SHP77 treated with DMSO at 0.1 percent for 48 hours (cell line): Measurements from ENCODE around the gene SLC16A14.

Source experiments
- DNase-seq: peaks from one replicate; lab custom pipeline; 2025; lab: John Stamatoyannopoulos, UW

SLC16A14 gene

DNA sequence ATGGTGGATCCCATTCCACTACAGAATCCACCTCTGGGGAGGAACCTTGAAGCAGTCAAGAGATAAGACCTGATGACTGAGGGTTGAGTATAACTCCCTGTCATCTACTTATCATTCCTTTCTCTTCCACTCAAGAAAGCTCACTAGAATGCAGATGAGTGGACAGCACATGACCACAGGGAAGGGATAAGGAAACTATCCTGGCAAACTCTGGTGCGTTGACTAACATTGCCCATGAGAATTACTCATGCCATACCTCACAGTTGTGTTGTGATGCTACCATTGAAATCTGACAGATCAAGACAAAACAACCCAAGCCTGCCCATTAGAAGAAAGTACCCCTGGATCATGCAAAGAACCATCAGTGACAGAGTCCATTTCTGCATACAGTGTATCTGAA, 26.5 kb downstream of the SLC16A14 start:
- no peak for DNase-seq

DNA sequence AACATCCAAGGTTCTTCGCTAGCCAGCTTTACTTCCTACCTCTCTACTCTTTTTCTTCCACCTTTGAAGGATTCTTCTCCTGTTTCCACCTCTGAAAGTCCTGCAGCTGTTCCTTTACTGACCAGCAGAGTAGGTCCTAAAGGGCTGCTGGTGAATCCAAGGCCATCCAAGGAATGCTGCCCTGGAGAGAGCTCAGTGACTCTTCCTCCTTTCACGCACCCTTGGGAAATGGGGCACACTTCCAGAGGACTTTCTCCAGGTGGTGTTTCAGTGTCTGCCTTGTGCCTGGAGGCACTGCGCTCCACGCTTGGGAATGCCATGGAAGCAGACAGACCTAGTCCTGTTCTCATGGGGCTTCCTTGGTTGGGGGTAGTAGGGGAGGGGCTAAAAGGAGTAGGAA, 45.4 kb downstream of the SLC16A14 start:
- DNase-seq, result no peak

DNA sequence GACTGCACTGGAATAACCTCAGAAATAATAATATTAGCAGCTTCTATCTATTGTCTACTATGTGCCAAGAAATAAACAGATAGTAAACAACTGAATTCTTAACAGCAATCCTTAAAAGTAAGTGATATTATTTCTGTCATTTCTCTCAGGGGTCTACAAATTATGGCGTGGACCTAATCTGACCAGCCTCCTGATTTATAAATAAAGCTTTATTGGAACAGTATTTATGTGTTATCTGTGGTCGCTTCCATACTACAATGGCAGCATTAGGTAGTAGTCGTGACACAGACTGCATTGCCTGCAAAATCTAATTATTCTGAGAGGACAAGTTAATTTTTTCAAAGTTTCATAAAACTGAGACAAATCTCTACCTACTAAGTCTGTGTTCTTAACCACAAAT, 49.0 kb downstream of the SLC16A14 start:
- no peak for DNase-seq

DNA sequence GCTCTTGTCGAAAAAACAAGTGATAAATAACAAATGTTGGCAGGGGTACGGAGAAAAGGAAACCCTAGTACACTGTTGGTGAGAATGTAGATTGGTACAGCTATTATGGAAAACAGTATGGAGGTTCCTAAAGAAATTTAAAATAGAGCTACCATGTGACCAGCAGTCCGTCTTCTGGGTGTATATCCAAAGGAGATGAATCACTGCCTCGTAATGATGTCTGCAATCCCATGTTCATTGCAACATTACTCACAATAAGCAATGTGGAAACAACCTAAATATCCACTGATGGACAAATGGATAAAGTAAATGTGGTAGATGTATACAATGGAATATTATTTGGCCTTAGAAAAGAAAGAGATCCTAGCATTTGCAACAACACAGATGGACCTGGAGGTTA, 50.6 kb downstream of the SLC16A14 start:
- no peak for DNase-seq

DNA sequence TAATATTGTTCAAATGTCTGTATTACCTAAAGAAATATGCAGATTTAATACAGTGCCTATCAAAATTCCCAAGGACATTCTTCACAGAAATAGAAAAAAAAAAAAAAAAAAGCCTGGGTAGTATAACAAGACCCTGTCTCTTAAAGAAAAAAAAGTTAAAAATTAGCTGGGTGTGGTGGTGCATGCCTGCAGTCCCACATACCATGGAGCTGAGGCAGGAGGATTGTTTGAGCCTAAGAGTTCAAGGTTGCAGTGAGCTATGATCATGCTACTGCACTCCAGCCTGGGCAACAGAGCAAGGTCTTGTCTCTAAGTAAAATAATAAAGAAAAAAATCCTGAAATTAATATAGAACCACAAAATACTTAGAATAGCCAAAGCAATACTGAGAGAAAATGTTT, 51.9 kb downstream of the SLC16A14 start:
- no peak for DNase-seq

DNA sequence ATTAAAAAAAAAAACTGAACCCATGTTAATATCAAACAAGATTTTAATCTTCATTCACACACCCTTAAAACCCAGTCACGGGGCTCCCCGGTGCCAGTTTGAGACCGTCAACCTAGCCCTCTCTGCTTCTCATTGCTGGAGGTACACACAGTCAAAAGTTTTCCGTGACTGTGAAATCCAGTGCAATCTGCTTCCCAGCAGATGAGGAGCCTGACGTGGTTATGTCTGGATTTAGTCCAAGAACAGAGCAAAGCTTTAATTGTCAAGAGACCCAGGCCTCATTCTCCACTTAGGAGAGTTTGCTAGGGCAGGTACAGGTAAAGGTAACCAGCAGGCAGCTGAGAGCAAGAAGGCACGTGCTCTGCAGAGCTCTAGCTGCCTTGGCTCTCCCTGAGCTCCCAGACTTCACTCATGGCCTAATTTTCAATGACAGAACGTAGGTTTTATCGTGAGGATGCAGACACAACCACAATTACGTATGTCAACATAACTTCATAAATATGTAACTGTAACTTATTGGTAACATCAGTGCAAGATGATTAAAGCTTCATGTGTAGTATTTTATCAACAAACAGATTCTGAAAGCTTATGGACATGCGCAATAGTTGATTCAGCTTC, 56.3 kb downstream of the SLC16A14 start:
- no peak for DNase-seq

DNA sequence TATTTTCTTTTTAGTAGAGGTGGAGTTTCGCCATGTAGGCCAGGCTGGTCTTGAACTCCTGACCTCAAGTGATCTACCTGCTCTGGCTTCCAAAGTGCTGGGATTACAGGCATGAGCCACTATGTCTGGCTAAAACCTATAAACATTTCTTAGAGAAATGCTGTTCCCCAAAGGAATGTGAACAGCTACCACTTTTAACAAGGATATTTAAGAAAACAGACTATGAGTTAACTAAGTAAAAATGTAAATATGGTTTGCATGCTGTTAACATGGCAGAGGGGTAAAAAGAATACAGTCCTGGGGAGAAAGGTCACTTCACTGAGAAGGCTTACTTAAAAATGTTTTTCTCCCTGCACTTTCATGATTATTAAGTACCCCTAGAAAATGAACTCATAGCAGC, 57.1 kb downstream of the SLC16A14 start:
- DNase-seq, result no peak

DNA sequence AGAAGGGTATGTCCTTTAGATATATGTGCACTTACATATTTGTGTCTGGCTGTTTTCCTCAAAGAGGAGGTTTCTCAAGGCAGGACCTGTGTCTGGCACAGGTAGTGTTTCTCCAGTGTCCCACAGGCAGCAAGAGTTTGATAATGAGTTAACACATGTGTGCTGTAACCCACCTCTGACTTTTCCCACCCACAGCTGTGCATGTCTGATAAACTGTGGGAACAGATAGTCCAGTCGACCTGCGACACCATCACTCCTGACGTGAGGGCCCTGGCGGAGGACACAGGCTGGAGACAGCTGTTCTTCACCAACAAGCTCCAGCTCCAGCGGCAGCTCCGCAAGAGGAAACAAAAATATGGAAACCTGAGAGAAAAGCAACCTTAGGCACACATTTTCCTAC, 58.2 kb downstream of the SLC16A14 start:
- no peak for DNase-seq

DNA sequence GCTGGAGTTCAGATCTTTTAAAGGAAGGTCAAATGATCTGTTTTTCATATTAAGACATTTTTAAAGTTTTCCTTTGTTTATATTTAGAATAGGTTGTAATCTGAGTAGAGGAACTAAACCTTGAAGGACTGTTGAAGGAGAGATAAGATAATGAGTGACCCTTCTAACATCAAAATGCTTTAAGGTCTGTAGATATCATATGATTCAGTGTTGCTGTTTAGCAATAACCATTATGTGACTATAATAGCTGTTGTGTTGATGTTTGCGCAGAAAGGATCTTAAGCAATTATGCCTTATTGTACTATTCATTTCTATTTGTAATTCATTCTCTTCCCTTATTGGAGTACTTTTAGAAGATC, 60.0 kb downstream of the SLC16A14 start:
- no peak for DNase-seq

DNA sequence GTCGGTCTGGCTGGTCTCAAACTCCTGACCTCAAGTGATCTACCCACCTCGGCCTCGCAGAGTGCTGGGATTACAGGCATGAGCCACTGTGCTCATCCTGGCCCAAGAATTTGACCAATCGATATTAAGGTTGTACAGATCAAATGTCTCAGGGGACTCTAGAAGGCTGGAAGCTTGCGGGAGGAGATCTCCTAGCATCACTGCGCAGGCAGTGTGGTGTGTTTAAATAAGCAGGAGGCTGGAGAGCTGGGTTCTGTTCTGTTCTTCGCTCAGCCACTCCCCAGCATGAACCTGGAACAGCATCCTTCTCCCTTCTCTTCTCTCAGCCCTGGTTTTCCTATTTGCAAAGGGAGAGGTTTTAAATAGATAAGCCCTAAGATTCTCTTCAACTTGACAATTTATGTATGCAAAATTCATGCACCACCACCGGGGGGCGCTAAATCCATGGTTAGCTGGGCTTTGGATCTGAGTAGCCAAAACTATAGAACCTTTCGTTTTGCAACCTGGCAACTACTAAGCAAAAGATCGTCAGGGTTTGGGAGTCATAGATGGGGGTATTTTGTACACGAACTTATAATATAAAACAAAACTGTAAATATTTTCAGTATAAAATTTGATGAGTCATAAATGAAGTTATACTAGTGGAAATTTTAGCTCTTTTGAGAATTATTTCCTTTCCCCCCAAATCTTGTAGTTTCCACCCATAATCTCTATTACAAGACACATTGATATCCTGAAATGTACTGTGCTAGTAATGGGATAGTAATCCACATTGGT, 60.6 kb downstream of the SLC16A14 start:
- peak; percentile 18 for DNase-seq

DNA sequence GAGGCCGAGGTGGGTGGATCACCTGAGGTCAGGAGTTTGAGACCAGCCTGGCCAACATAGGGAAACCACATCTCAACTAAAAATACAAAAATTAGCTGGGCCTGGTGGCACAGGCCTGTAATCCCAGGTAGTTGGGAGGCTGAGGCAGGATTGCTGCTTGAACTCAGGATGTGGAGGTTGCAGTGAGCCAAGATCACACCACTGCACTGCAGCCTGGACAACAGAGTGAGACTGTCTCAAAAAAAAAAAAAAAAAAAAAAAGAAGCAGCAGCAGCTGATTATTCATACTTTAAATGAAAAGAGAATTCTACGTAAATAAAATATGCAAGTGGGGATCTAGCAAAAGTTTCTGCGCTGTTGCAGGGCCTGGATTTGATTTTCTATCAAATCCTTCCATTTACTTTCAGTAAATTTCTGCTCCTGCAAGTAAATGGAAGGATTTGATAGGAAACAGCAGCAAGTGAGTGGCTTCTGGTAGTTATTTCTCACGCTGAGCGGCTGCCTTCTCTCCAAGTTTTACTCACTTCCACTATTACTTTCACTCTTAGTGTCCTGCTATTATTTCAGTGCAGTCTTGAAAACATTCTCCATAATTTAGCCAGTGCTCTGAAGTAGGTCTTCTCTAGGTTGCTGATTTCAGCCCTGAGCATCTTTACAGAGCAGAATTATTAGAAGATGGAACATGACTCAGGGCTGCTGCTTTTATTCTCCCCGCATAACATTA, 68.4 kb downstream of the SLC16A14 start:
- no peak for DNase-seq

DNA sequence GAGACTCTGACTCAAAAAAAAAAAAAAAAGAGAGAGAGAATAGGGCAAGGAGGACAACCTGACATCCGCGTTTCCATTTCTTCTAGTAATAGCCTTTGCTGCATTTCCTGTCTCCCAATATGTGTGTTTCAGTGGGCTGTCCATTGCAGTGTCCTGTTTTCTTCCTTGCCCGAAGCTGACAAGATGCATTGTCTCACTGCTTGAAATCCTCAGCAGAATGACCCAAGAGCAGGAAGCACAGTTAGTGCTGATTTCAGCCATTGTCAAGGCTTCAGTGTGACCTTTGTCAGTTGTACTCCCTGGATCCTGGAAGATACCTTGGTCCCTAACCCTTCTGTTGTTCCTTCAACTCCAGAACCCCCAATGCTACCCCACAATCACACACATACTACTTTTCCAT, 71.2 kb downstream of the SLC16A14 start:
- no peak for DNase-seq

DNA sequence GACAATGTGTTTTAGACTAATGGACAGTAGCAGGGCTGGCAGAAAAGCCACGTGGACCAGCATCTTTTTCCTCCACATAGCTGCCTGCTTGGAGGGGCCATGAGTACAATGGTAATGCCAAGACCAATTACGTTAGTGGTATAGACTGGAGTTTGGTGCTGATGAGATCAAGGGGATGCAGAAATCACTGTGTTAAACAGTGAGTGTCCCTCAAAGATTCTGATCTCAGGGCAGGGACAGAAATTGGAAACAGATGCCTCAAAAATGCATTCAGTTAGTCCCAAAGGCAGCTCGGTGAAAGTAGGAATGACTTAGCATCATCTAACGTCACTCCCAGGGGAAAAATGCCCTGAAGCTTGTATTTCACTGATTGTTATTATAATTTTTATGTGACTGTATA, 72.4 kb downstream of the SLC16A14 start:
- no peak for DNase-seq

DNA sequence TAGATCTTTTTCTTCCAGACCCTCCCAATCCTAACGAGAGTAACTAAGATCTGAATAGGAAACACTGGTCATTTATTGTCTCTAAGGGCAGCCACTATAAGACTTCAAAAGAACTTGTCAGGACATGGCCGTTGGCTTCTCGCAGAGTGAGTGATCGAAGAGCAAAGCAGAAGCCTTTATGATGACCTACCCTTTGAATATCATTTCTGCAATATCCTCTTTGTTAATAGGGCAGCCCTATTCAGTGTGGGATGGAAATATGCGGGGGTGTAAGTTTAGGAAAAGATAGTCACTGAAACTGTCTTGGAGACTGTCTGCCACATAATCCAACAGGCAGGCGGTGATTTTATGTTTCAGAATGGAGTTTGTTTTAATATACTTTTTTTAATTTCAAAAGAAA, 75.5 kb downstream of the SLC16A14 start:
- no peak for DNase-seq
